AG09319 (cell line): Measurements from ENCODE around the gene OR4D1.
"Not testable (repeated sequence)": the region's sequence is repeated elsewhere in the genome, so short reads cannot be mapped to it uniquely, and the experiment has no call there.

Experiments used
- DNase-seq: peaks from one replicate; pipeline ENCODE4 v3.0.0-alpha.2; 2010; ENCODE audit warnings: low read depth; ENCODE audit errors: extremely low read depth
- CTCF ChIP-seq: IDR thresholded peaks from 2 replicates; pipeline ENCODE4 v1.5.1; 2011; ENCODE audit warnings: low read depth, mild to moderate bottlenecking, inconsistent platforms, low read length, moderate library complexity

OR4D1 gene

GRCh38 chr17:58147930-58148434 lies at the start of gene OR4D1:
TSS of gene OR4D1 (plus strand) at chr17:58148384. CDS start at chr17:58155154, 6,770 bp downstream.
- DNase-seq = no peak
- TF ChIP-seq CTCF = no peak

GRCh38 chr17:58100506-58100905 lies 47.7 kb upstream of the OR4D1 start:
- no peak for DNase-seq
- TF ChIP-seq CTCF = no peak

GRCh38 chr17:58101898-58102297 lies 46.3 kb upstream of the OR4D1 start:
- DNase-seq = not testable (repeated sequence)

- no peak for TF ChIP-seq CTCF
- no peak for DNase-seq
Measured at GRCh38 chr17:58105093-58105492, 43.1 kb upstream of the OR4D1 start.

- no peak for DNase-seq
- no peak for TF ChIP-seq CTCF
Measured at GRCh38 chr17:58107306-58107705, 40.9 kb upstream of the OR4D1 start.

- no peak for DNase-seq
- TF ChIP-seq CTCF = no peak
Measured at GRCh38 chr17:58109197-58109596, 39.0 kb upstream of the OR4D1 start.

GRCh38 chr17:58110012-58110411 lies 38.2 kb upstream of the OR4D1 start:
- no peak for TF ChIP-seq CTCF
- no peak for DNase-seq

- DNase-seq = no peak
- TF ChIP-seq CTCF = no peak
Measured at GRCh38 chr17:58111676-58112075, 36.5 kb upstream of the OR4D1 start.
